GM13977 (cell line): ENCODE data around the gene ITPR2.

ENCODE experiments used
- DNase-seq: peaks from one replicate; pipeline ENCODE4 v3.0.0; 2012; ENCODE audit warnings: low spot score
- CTCF ChIP-seq: IDR thresholded peaks from 2 replicates; pipeline ENCODE4 v1.5.1; 2012; ENCODE audit warnings: mild to moderate bottlenecking, control low read depth; ENCODE audit not compliant: insufficient read depth; ENCODE audit errors: extremely low read depth, missing control alignments
- in situ Hi-C: fragments of 300-500 bp; cut with MboI; formaldehyde crosslinking; loops from one replicate; pipeline ENCODE4 v1.12.0; 2022; ENCODE audit warnings: low sequenced_read_pairs, low pct_unique_long_range_greater_than_20kb, mixed read lengths, inconsistent platforms; ENCODE audit not compliant: unreplicated experiment

The ITPR2 gene

GRCh38 chr12:26773313-26774104, 59.5 kb downstream of the ITPR2 start:
- in situ Hi-C loops = no loop called here
- no peak for TF ChIP-seq CTCF
- no peak for DNase-seq

- in situ Hi-C loops = no loop called here
- DNase-seq = no peak
- TF ChIP-seq CTCF = no peak
These were observed 61.1 kb downstream of the ITPR2 start for GRCh38 chr12:26771861-26772260.

- in situ Hi-C loops = no loop called here
- no peak for TF ChIP-seq CTCF
- DNase-seq = no peak
These were observed 62.5 kb downstream of the ITPR2 start for GRCh38 chr12:26770239-26771070.

- TF ChIP-seq CTCF = no peak
- no peak for DNase-seq
- in situ Hi-C loops = no loop called here
These were observed 63.4 kb downstream of the ITPR2 start for GRCh38 chr12:26769611-26770010.

- DNase-seq = no peak
These were observed 64.1 kb downstream of the ITPR2 start for GRCh38 chr12:26768611-26769603.

More at GRCh38 chr12:26768611-26769603, 64.1 kb downstream of the ITPR2 start:
- no peak for TF ChIP-seq CTCF
- in situ Hi-C loops = no loop called here
